ENCODE measurements around the gene L3MBTL2. TPM values are rescaled to one million over a fixed set of nuclear protein-coding genes. Genes with fewer than 3 reads are reported as not detected.

Gene L3MBTL2
- total RNA-seq, 1 experiment from 2014 or later = 24.7 TPM

DNA sequence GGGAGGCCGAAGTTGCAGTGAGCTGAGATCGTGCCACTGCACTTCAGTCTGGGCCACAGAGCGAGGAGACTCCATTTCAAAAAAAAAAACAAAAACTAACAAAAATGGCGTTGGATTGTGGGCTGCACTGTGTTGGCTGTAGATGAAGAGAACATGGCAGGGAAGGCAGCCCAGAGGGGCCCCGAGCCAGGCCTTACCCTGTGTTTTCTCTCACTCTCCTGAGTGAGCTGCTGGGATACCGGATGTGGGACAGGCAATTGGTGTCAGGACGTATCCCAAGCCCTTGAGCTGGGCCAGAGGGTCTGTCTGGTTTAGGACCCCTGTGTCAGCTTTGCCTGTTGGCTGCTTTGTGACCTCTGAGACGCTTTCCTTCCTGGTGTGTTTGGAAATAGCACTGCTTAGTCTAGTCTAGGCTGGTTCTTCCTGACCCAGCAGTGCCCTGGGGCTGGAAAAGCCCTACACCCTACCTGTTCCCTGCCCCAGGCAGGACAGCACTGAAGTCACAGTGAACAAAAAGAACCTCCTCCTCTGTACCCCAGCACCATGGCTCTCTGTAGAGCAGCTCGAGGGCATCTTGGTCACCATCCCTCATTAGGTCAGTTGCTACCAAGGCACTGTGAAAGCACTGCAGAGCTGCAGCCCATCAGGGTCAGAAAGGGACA, 17.9 kb downstream of the L3MBTL2 start:
- ChIA-PET RAD21 (ENCODE audit: low non-redundant PET in 1 of 2, low total read pairs in 2 of 2, uncharacterized antibody in 2 of 2, unreplicated experiment in 2 of 2) (interaction anchor here in 1 of 2 experiments (0.6 kb wide), 1 partner anchor 44 kb away, joined by 3 read pairs; no protein-coding TSS in a partner anchor), POLR2A (no interaction called here), CTCF (no interaction called here)
- H3K4me2 ChIP-seq (ENCODE audit: low read length) = no peak overlapping the region
- intact Hi-C loops (cut with micrococcal nuclease) = no loop called here
- no peaks in the 10 kb centered on the region for H3K9me2 ChIP-seq (ENCODE audit: insufficient read depth)
- ATAC-seq (no peak), DNase-seq (ENCODE audit: low read depth, low spot score) (no peak)
- no peak overlapping the region for H2AFZ ChIP-seq (ENCODE audit: low read depth, low read length, poor library complexity, severe bottlenecking)
- H3K9me3 ChIP-seq (ENCODE audit: control insufficient read depth in 1 of 2, insufficient read depth in 1 of 2, low read depth in 1 of 2, low read length in 2 of 2) = no peaks in the 10 kb centered on the region
- H3K27ac ChIP-seq (ENCODE audit: low read depth, low read length) = no peak overlapping the region
- H4K20me1 ChIP-seq (ENCODE audit: insufficient read depth) = no peaks in the 10 kb centered on the region
- BruUV-seq (replicated peaks) = no TSS peak
- no peaks in the 10 kb centered on the region for H3K79me2 ChIP-seq (ENCODE audit: insufficient read depth, low read length)
- peaks cover 0 to 5% of the 10 kb centered on the region in 2 experiments; a peak in 3 of 4 replicates for H3K36me3 ChIP-seq (ENCODE audit: control insufficient read depth in 1 of 2, insufficient read depth in 2 of 2, low read length in 2 of 2)
- no peaks in the 10 kb centered on the region for H3K4me1 ChIP-seq (ENCODE audit: control insufficient read depth in 1 of 2, insufficient read depth in 2 of 2, low read length in 2 of 2)
- no peak overlapping the region for H3K9ac ChIP-seq (ENCODE audit: low read length)
- H3K4me3 ChIP-seq (replicated peaks in 1 of 2; ENCODE audit: low read depth in 1 of 2, low read length in 2 of 2) = no peak overlapping the region
- H3K27me3 ChIP-seq (ENCODE audit: insufficient read depth, low read length) = no peaks in the 10 kb centered on the region
- TF ChIP-seq POLR2A (IDR thresholded peaks at IDR 0.05; ENCODE audit: borderline replicate concordance, extremely low read depth, insufficient read depth, insufficient read length) = no peak
- no peak for TF ChIP-seq EZH2 (IDR thresholded peaks at IDR 0.05)
- TF ChIP-seq CBX3 (IDR thresholded peaks at IDR 0.05; ENCODE audit: low read depth) = no peak
- no peak for TF ChIP-seq SP1 (IDR thresholded peaks at IDR 0.05; ENCODE audit: low read depth)
- TF ChIP-seq, protein P1, sequence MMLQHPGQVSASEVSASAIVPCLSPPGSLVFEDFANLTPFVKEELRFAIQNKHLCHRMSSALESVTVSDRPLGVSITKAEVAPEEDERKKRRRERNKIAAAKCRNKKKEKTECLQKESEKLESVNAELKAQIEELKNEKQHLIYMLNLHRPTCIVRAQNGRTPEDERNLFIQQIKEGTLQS (IDR thresholded peaks at IDR 0.05) = no peak
- TF ChIP-seq POLR2AphosphoS5 (IDR thresholded peaks at IDR 0.05; ENCODE audit: low read depth, low read length) = no peak

DNA sequence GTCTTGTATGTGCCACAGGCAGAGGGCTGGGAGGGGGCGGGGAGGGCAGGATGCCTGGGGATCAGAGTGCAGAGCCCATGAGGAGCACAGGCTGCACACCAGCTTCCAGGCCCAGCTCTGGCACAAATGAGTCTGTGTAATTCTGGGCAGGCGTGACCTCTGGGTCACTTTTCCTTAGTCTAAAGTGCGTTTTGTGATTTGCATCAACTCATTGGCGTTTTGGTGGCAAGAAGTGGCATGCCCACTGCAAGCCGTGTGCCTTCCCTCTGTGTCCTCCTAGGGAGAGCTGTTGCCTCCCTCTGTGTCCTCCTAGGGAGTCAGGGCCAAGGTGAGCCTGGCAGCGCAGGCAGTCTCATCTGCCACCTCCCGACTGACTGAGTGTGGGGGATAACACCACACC, 18.4 kb downstream of the L3MBTL2 start:
- no peaks in the 10 kb centered on the region for H3K27me3 ChIP-seq (ENCODE audit: insufficient read depth, low read length)
- no peak for ATAC-seq
- H3K9me2 ChIP-seq (ENCODE audit: insufficient read depth) = no peaks in the 10 kb centered on the region
- POLR2A ChIA-PET = no interaction called here
- H3K9ac ChIP-seq (ENCODE audit: low read length) = no peak overlapping the region
- H3K27ac ChIP-seq (ENCODE audit: low read depth, low read length) = no peak overlapping the region
- TF ChIP-seq ZNF274 (IDR thresholded peaks at IDR 0.05; ENCODE audit: low read depth, low read length) (no peak), FOSL1 (IDR thresholded peaks at IDR 0.05; ENCODE audit: low read depth) (no peak), CEBPB (IDR thresholded peaks at IDR 0.05; ENCODE audit: low read depth) (no peak), SRF (IDR thresholded peaks at IDR 0.05; ENCODE audit: low read depth) (no peak), REST (IDR thresholded peaks at IDR 0.05; ENCODE audit: low read depth) (no peak), CTCF (IDR thresholded peaks at IDR 0.05 in 2 of 3, conservative IDR thresholded peaks at IDR 0.05 in 1 of 3; ENCODE audit: borderline replicate concordance in 1 of 3, insufficient read depth in 1 of 3, low read depth in 2 of 3, low read length in 2 of 3) (no peak), CBX3 (IDR thresholded peaks at IDR 0.05; ENCODE audit: low read depth) (no peak), EZH2phosphoT487 (IDR thresholded peaks at IDR 0.05; ENCODE audit: borderline replicate concordance) (no peak), SIN3A (IDR thresholded peaks at IDR 0.05; ENCODE audit: low read depth) (no peak)
- TF ChIP-seq, protein P1 (IDR thresholded peaks at IDR 0.05) = no peak
- no peaks in the 10 kb centered on the region for H3K4me1 ChIP-seq (ENCODE audit: control insufficient read depth in 1 of 2, insufficient read depth in 2 of 2, low read length in 2 of 2)
- intact Hi-C loops (cut with micrococcal nuclease) = no loop called here
- BruUV-seq (replicated peaks) = no TSS peak
- H2AFZ ChIP-seq (ENCODE audit: low read depth, low read length, poor library complexity, severe bottlenecking) = no peak overlapping the region
- no peak overlapping the region for H3K4me3 ChIP-seq (replicated peaks in 1 of 2; ENCODE audit: low read depth in 1 of 2, low read length in 2 of 2)
- peaks cover 0 to 5% of the 10 kb centered on the region in 2 experiments; a peak in 3 of 4 replicates for H3K36me3 ChIP-seq (ENCODE audit: control insufficient read depth in 1 of 2, insufficient read depth in 2 of 2, low read length in 2 of 2)
- CTCF ChIA-PET = no interaction called here
- RAD21 ChIA-PET (ENCODE audit: low non-redundant PET in 1 of 2, low total read pairs in 2 of 2, uncharacterized antibody in 2 of 2, unreplicated experiment in 2 of 2) = interaction anchor here in 1 of 2 experiments (0.6 kb wide), 1 partner anchor 43 kb away, joined by 3 read pairs; no protein-coding TSS in a partner anchor
- DNase-seq (ENCODE audit: low read depth, low spot score) = no peak
- no peaks in the 10 kb centered on the region for H3K79me2 ChIP-seq (ENCODE audit: insufficient read depth, low read length)
- no peaks in the 10 kb centered on the region for H4K20me1 ChIP-seq (ENCODE audit: insufficient read depth)
- no peaks in the 10 kb centered on the region for H3K9me3 ChIP-seq (ENCODE audit: control insufficient read depth in 1 of 2, insufficient read depth in 1 of 2, low read depth in 1 of 2, low read length in 2 of 2)
- H3K4me2 ChIP-seq (ENCODE audit: low read length) = no peak overlapping the region

All from HCT116 (cell line).